GM23248 (cell line): Measurements from ENCODE around the gene FAM47B.

ENCODE experiments used
- EZH2 ChIP-seq: fragments of 200-600 bp; sonication (generic); IDR thresholded peaks from 2 replicates; pipeline ENCODE4 v1.6.1; 2018; ENCODE audit warnings: antibody characterized with exemption, mild to moderate bottlenecking; ENCODE audit not compliant: insufficient read depth, poor library complexity, severe bottlenecking
- EZH2phosphoT487 ChIP-seq: fragments of 200-600 bp; sonication (generic); IDR thresholded peaks from 2 replicates; pipeline ENCODE4 v1.6.1; 2018; ENCODE audit warnings: antibody characterized with exemption, moderate library complexity, mild to moderate bottlenecking, low read depth; ENCODE audit not compliant: insufficient read depth

DNA sequence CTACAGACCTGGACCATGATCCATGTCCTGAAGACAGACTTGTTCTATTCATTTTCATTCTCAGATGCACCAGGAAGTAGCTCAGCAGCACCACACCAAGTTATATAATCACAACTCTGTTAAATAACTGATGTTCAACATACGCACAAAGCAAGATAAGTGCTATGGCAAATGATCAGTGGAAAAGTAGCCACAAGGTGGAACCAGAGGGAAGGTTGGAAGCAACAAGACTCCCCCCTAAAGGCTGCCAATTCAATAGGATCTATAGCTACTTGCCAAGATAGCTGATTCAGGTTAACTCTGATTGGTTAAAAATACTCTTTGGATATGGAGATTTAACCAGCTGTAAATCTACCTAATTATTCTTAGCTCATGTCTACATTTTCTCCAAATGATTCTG is 23.7 kb upstream of the FAM47B start:
- no peak for TF ChIP-seq EZH2
- TF ChIP-seq EZH2phosphoT487: no peak
